ENCODE results near the gene THYN1. TPM values are rescaled to one million over a fixed set of nuclear protein-coding genes. Genes with fewer than 3 reads are reported as not detected.

The THYN1 gene
- total and polyA plus RNA-seq, 2 experiments from 2014 or later, result 90.2 to 123 TPM

- no peak overlapping the region for H3K4me3 ChIP-seq
- H3K9me3 ChIP-seq (ENCODE audit: low read depth), result no peaks in the 10 kb centered on the region
- TF ChIP-seq, protein P1, sequence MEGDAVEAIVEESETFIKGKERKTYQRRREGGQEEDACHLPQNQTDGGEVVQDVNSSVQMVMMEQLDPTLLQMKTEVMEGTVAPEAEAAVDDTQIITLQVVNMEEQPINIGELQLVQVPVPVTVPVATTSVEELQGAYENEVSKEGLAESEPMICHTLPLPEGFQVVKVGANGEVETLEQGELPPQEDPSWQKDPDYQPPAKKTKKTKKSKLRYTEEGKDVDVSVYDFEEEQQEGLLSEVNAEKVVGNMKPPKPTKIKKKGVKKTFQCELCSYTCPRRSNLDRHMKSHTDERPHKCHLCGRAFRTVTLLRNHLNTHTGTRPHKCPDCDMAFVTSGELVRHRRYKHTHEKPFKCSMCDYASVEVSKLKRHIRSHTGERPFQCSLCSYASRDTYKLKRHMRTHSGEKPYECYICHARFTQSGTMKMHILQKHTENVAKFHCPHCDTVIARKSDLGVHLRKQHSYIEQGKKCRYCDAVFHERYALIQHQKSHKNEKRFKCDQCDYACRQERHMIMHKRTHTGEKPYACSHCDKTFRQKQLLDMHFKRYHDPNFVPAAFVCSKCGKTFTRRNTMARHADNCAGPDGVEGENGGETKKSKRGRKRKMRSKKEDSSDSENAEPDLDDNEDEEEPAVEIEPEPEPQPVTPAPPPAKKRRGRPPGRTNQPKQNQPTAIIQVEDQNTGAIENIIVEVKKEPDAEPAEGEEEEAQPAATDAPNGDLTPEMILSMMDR (IDR thresholded peaks at IDR 0.05; ENCODE audit: low read depth, low read length), result no peak
- no peak overlapping the region for H3K27ac ChIP-seq
- no peaks in the 10 kb centered on the region for H3K27me3 ChIP-seq
- peaks cover 5% of the 10 kb centered on the region for H3K4me1 ChIP-seq (ENCODE audit: low read depth)
- no peak for DNase-seq (ENCODE audit: low read depth in 1 of 2, low spot score in 1 of 2)
- H3K36me3 ChIP-seq, result peaks cover 34% of the 10 kb centered on the region
Measured at GRCh38 chr11:134248910-134249480, 4.2 kb downstream of the THYN1 start.

DNA sequence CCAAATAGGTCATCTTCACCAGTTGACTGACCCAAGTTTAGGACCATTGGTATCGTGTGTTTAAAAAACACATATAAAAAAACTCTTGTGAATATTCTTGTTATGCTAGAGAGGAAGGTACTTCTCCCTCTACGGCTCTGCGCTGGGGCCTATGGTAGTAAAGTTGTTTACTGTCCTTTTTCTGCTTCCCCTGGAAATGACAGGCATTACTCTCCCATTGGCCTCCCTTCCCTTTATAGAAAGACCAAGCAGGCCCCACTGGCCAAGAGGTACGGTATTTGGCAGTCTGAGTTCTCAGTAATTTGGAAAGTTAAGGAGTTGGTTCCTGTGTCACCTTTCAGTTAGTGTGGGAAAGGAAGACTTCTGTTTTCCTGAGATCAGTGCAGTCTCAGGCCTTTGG, 6.5 kb downstream of the THYN1 start:
- DNase-seq (ENCODE audit: low read depth in 1 of 2, low spot score in 1 of 2), result no peak
- peaks cover 43% of the 10 kb centered on the region for H3K36me3 ChIP-seq
- TF ChIP-seq, protein P1 (IDR thresholded peaks at IDR 0.05; ENCODE audit: low read depth, low read length), result no peak

DNA sequence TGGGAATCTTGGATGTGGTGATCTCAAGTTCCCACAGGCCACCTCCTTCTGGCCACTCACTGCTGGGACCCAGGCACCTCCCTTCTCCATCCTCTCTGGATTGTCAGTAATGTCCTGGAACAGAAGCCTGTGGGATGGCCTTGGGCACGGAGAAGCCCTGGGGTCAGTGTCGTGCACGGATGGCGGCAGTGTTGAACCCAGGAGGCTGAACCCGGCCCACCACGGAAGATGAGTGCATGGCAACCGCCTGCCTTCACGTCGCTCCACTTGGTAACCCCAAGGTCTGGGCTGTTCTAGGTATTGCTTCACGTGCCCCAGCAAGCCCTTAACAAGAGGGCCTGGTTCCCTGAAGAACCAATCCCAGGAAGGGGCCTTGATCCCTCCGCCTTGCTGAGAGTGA, 7.1 kb downstream of the THYN1 start:
- Histone ChIP-seq H3K36me3 (peaks cover 43% of the 10 kb centered on the region), H3K27me3 (no peaks in the 10 kb centered on the region), H3K9me3 (ENCODE audit: low read depth) (no peaks in the 10 kb centered on the region), H3K4me3 (no peak overlapping the region), H3K27ac (no peak overlapping the region), H3K4me1 (ENCODE audit: low read depth) (no peaks in the 10 kb centered on the region)
- no peak for DNase-seq (ENCODE audit: low read depth in 1 of 2, low spot score in 1 of 2)
- TF ChIP-seq, protein P1 (IDR thresholded peaks at IDR 0.05; ENCODE audit: low read depth, low read length), result no peak

More for the DNA sequence above, 6.5 kb downstream of the THYN1 start:
- H3K27ac ChIP-seq, result no peak overlapping the region
- H3K27me3 ChIP-seq, result no peaks in the 10 kb centered on the region
- no peaks in the 10 kb centered on the region for H3K9me3 ChIP-seq (ENCODE audit: low read depth)
- no peaks in the 10 kb centered on the region for H3K4me1 ChIP-seq (ENCODE audit: low read depth)
- H3K4me3 ChIP-seq, result no peak overlapping the region

DNA sequence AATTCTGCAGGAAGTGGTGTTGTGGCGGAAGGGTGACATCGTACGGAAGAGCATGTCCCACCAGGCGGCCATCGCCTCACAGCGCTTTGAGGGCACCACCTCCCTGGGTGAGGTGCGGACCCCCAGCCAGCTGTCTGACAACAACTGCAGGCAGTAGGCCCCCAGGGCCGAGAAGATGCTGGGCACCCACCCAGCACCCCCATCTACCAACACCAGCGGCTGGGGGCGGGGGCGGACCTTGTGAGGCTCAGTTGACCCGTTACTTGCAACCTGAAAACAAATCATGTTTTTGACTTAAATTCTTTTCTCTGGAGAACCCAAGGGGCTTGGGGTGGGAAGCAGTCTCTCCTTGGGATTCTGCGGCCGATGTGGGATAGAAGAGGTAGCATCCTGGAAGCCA, 7.7 kb downstream of the THYN1 start:
- Histone ChIP-seq H3K9me3 (ENCODE audit: low read depth) (no peaks in the 10 kb centered on the region), H3K27me3 (no peaks in the 10 kb centered on the region), H3K27ac (no peak overlapping the region), H3K4me1 (ENCODE audit: low read depth) (no peaks in the 10 kb centered on the region), H3K36me3 (peaks cover 36% of the 10 kb centered on the region), H3K4me3 (no peak overlapping the region)
- no peak for DNase-seq (ENCODE audit: low read depth in 1 of 2, low spot score in 1 of 2)
- TF ChIP-seq, protein P1 (IDR thresholded peaks at IDR 0.05; ENCODE audit: low read depth, low read length), result no peak

DNA sequence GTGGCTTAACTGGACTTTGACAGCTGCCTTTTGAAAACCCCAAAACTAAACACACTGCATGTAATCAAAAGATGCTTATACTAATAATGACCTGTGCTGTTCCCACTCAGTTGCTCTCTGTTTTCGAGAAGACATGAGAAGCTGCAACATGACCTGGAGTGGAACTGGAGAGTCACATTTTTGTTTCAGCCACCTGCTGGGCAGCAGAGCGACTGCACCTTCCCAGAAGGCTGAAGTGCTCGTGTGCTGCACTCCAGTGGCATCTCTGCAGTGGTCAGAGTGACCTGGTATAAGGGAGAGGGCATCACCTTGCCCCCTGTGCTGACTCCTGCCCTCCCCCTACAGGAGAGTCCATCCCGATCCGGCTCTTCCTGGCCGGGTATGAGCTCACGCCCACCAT, 8.6 kb downstream of the THYN1 start:
- DNase-seq (ENCODE audit: low read depth in 1 of 2, low spot score in 1 of 2), result peak; percentile 17 to 34

More for the DNA sequence above, 8.6 kb downstream of the THYN1 start:
- Histone ChIP-seq H3K27ac (no peak overlapping the region), H3K36me3 (peaks cover 31% of the 10 kb centered on the region), H3K4me3 (no peak overlapping the region), H3K9me3 (ENCODE audit: low read depth) (no peaks in the 10 kb centered on the region), H3K4me1 (ENCODE audit: low read depth) (no peaks in the 10 kb centered on the region), H3K27me3 (no peaks in the 10 kb centered on the region)
- TF ChIP-seq, protein P1 (IDR thresholded peaks at IDR 0.05; ENCODE audit: low read depth, low read length), result peak; percentile 48

Data from cardiac muscle cell (in vitro differentiated cells and primary cell).